HepG2 (cell line): Measurements from ENCODE around the gene STARD10. TPM values are rescaled to one million over a fixed set of nuclear protein-coding genes. Genes with fewer than 3 reads are reported as not detected.

Experiments used
- ARID5B ChIP-seq: IDR thresholded peaks from 2 replicates; pipeline ENCODE4 v1.4.0; 2020; ENCODE audit warnings: mild to moderate bottlenecking, missing genetic modification reagents
- ELF3 ChIP-seq: IDR thresholded peaks from 2 replicates; pipeline ENCODE4 v1.6.1; 2016; ENCODE audit warnings: missing genetic modification reagents, missing compliant biosample characterization
- ELK4 ChIP-seq: sonication (generic); formaldehyde crosslinking; IDR thresholded peaks from 2 replicates; pipeline ENCODE4 v1.9.0; 2021; ENCODE audit warnings: missing genetic modification reagents, borderline replicate concordance
- FOXO4 ChIP-seq: sonication (generic); formaldehyde crosslinking; conservative IDR thresholded peaks from 2 replicates; pipeline ENCODE4 v1.8.1; 2023; ENCODE audit warnings: missing genetic modification reagents
- HMGXB4 ChIP-seq, 2 experiments: sonication (generic) in 1 of 2; formaldehyde crosslinking in 1 of 2; IDR thresholded peaks; 2 replicates each; pipeline versions ENCODE4 v1.4.0 to v1.6.1; 2018 to 2020; ENCODE audit warnings: missing genetic modification reagents in 2 of 2, borderline replicate concordance in 1 of 2, low read depth in 1 of 2, mild to moderate bottlenecking in 1 of 2, missing biosample characterization in 1 of 2
- NCOA1 ChIP-seq: sonication (generic); formaldehyde crosslinking; IDR thresholded peaks from 2 replicates; pipeline ENCODE4 v1.9.0; 2021; ENCODE audit warnings: missing genetic modification reagents
- PCBP2 ChIP-seq: fragments of 200-400 bp; formaldehyde crosslinking; optimal IDR thresholded peaks from 2 replicates; pipeline ENCODE3; 2018; ENCODE audit warnings: low read length, low read depth; ENCODE audit not compliant: poor library complexity, severe bottlenecking
- TFAP4 ChIP-seq: sonication (generic); IDR thresholded peaks from 2 replicates; pipeline ENCODE4 v1.6.1; 2016; ENCODE audit warnings: low read depth, borderline replicate concordance
- TSC22D2 ChIP-seq: sonication (generic); formaldehyde crosslinking; IDR thresholded peaks from 2 replicates; pipeline ENCODE4 v1.5.1; 2020; ENCODE audit warnings: missing genetic modification reagents, mild to moderate bottlenecking, borderline replicate concordance
- ZBTB43 ChIP-seq: sonication (generic); formaldehyde crosslinking; conservative IDR thresholded peaks from 2 replicates; pipeline ENCODE4 v1.4.0; 2020; ENCODE audit warnings: missing genetic modification reagents
- ZNF484 ChIP-seq: sonication (generic); formaldehyde crosslinking; IDR thresholded peaks from 2 replicates; pipeline ENCODE4 v1.5.1; 2020; ENCODE audit warnings: mild to moderate bottlenecking, low read depth, missing genetic modification reagents, borderline replicate concordance
- ZNF629 ChIP-seq: sonication (generic); formaldehyde crosslinking; conservative IDR thresholded peaks from 2 replicates; pipeline ENCODE4 v1.5.0; 2020; ENCODE audit warnings: missing genetic modification reagents
- ZNF720 ChIP-seq: sonication (generic); formaldehyde crosslinking; IDR thresholded peaks from 2 replicates; pipeline ENCODE4 v1.4.0; 2020; ENCODE audit warnings: missing genetic modification reagents
- ZNF816 ChIP-seq: sonication (generic); formaldehyde crosslinking; IDR thresholded peaks from 2 replicates; pipeline ENCODE4 v1.8.0; 2022; ENCODE audit warnings: missing genetic modification reagents, mild to moderate bottlenecking, borderline replicate concordance
- ZNF878 ChIP-seq: sonication (generic); formaldehyde crosslinking; IDR thresholded peaks from 2 replicates; pipeline ENCODE4 v1.8.1; 2023; ENCODE audit warnings: mild to moderate bottlenecking, missing genetic modification reagents, moderate library complexity
- ZSCAN20 ChIP-seq: sonication (generic); formaldehyde crosslinking; IDR thresholded peaks from 2 replicates; pipeline ENCODE4 v1.4.0; 2020; ENCODE audit warnings: missing genetic modification reagents, mild to moderate bottlenecking, borderline replicate concordance
- polyA plus RNA-seq, 8 experiments: library from polyadenylated mRNA; depleted of rRNA in 3 of 8; stranded (reverse) in 7 of 8; unstranded in 1 of 8; fragments of >200 nt; fragmentation: Illumina TruSeq in 4 of 8; extraction: Trizol in 4 of 8; gene quantifications; 2 replicates each; pipeline versions ENCODE4 v1.2.1 to v1.2.3, GENCODE V29; 2011 to 2016; ENCODE audit warnings: low read depth in 4 of 8, missing spikeins in 1 of 8, mixed read lengths in 1 of 8; ENCODE audit not compliant: insufficient read depth in 1 of 8
- total RNA-seq, 5 experiments: library from RNA; depleted of rRNA; stranded (reverse); fragments of >200 nt; fragmentation: Illumina TruSeq; extraction: Trizol; gene quantifications; 2 replicates each; pipeline ENCODE4 v1.2.3, GENCODE V29; 2016; ENCODE audit warnings: low read depth in 1 of 5

STARD10 gene
- total and polyA plus RNA-seq, 2 of the 13 experiments (the other 11 are each of a cell fraction or from before 2014, with no cell fraction given) = 260 to 341 TPM

GRCh38 chr11:72793425-72794367 is at the start of gene STARD10 (continued):
- 0 out of 2 replicates have a peak, but pooled peaks have one; percentile 67 for TF ChIP-seq FOXO4 (CRISPR knock-in tag)
- TF ChIP-seq ZNF878 = 0 out of 2 replicates have a peak, but pooled peaks have one; percentile 62
- no peak for TF ChIP-seq ELK4 (CRISPR knock-in tag)
- TF ChIP-seq NCOA1 (CRISPR knock-in tag) = no peak
- TF ChIP-seq PCBP2 = no peak
- TF ChIP-seq ZNF816 (CRISPR knock-in tag) = no peak
- TF ChIP-seq TSC22D2 (CRISPR knock-in tag) = 0 out of 2 replicates have a peak, but pooled peaks have one; percentile 64
- TF ChIP-seq ZNF629 (CRISPR knock-in tag) = 0 out of 2 replicates have a peak, but pooled peaks have one; percentile 14
- TF ChIP-seq ZSCAN20 (CRISPR knock-in tag) = no peak
- TF ChIP-seq ZBTB43 (CRISPR knock-in tag) = no peak
- TF ChIP-seq HMGXB4 (CRISPR knock-in tag; IDR thresholded peaks at IDR 0.05; ENCODE audit: borderline replicate concordance in 1 of 2, low read depth in 1 of 2) = peak; percentile 97
- no peak for TF ChIP-seq ZNF484
- TF ChIP-seq ELF3 (CRISPR knock-in tag) = no peak
- no peak for TF ChIP-seq ZNF720 (CRISPR knock-in tag)
- TF ChIP-seq ARID5B (CRISPR knock-in tag) = no peak; the same call in 1 of the 2 replicates
- TF ChIP-seq TFAP4 = no peak
